C4-2B (cell line): Measurements from ENCODE around the gene TMPRSS2.
A peak's percentile ranks its signal among the peaks of the same experiment; 100 is the strongest.

Experiments used
- H3K27ac ChIP-seq: fragments of 450-650 bp; 2 replicates; pipeline ENCODE4 v1.5.1; 2017
- CTCF ChIP-seq: fragments of 450-650 bp; conservative IDR thresholded peaks from 2 replicates; pipeline ENCODE4 v1.5.1; 2017; ENCODE audit warnings: mild to moderate bottlenecking
- ZFX ChIP-seq: fragments of 450-650 bp; IDR thresholded peaks from 2 replicates; pipeline ENCODE4 v1.6.1; 2017

The TMPRSS2 gene

DNA sequence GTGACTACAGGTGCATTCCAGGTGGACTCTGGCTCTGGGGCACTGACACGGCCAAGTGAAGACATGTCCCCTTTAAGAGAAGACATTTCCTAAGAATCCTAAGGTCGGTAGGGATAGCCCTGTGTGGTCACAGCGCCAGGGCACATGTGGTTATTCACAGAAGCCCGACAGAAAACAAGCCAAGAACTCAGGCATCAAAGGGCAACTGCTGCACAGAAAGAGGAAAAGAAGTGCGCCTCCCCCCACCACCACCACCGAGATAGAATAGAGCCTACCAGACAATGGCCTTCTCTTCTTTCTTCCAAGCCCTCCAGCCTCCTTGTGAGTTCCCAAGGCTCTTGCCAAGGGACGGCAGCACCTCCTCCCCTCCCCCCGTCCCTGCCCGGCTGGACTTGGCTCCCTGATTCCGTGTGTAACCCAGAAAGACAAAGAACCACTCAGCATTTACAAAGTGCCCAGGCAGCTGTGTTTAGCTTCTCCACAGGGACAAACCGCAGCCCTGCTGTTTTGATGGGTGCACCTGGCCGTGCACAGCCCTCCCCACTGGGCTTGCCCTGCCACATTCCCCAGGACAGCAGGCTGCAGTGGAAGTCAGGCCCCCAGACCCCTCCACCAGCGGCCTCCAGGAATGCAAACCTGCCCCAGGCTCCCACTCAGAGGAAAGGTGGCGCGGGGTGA lies 30.2 kb downstream of the TMPRSS2 start:
- TF ChIP-seq ZFX (no peak), CTCF (no peak)
- H3K27ac ChIP-seq, result peak overlapping the region; percentile 25; the same call in 1 of the 2 replicates

GRCh38 chr21:41475714-41476420 lies 32.1 kb downstream of the TMPRSS2 start:
- TF ChIP-seq CTCF (no peak), ZFX (no peak)
- no peak overlapping the region for H3K27ac ChIP-seq

DNA sequence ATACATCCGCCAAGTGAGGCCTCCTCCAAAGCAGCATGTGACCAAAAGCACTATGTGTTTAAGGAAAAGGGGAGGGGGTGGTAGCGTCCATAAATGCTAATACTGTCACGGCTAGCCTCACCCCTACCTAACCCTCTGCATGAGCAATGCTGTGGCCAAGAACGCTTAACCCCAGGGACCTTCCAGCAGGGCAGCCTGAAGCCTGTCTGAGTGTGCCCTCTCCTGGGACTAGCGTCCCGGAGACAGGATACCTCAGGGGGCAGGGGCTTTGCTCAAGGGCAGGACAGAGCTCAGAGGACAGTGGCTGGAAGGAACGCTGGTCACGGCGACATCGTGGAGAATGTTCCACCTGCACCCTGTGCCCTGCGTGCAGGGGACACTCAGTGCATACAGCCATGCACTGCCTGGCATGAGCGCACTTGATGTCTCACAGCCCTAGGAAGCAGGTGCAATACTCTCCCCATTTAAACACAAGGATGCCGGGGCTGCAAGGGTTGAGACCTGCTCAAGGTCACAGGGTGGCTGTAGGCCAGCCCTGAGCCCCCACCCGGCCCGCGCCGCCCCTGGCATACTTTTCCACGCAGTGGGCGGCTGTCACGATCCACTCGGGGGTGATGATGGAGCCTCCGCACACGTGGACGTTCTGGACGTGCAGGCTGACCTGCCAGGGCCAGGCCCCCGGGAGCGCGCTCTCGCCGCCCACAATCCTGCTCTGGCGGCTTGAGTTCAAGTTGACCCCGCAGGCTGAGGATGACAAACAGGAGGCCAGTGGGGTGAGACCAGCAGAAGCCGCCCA lies 35.0 kb downstream of the TMPRSS2 start:
- no peak overlapping the region for H3K27ac ChIP-seq
- TF ChIP-seq ZFX (no peak), CTCF (no peak)

GRCh38 chr21:41470054-41470453 lies 37.9 kb downstream of the TMPRSS2 start:
- H3K27ac ChIP-seq, result no peak overlapping the region
- no peak for TF ChIP-seq ZFX
- TF ChIP-seq CTCF, result no peak

DNA sequence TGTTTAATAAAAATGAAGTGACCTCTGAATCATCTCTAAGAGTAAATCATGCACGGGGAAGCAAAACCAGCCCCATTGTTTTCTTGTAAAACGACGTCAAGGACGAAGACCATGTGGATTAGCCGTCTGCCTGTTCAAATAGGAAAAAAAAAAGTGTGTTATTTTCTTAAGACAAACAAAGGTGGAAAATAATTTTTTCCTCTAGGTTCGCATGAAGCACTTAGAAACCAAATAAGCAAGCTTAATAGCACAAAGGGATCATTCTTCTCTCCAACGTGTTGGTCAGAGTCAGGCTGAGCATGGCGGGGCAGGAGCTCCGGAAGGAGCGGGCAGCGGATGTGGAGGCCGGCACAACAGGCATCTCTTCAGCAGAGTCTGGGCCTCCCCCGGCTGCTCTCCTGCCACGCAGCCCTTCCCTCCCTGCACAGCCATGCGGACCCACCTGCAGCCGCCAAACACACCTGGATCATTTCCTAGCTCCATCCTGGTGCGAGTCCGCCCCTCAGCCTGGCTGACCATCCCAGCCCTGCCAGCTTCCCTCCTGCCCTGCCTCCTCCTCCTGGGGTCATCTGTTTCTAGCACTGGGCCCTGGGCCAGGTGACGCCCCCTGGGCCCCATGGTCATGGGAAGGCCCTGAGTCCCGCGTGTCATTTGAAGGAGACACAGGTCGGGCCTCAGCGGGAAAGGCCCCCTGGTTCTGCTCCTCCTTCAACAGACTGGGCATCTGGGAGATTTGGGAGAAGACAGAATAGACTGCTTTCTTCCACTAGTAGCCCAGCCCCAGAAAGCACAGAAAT lies 41.7 kb downstream of the TMPRSS2 start:
- TF ChIP-seq ZFX, result no peak
- TF ChIP-seq CTCF, result no peak
- H3K27ac ChIP-seq, result no peak overlapping the region

DNA sequence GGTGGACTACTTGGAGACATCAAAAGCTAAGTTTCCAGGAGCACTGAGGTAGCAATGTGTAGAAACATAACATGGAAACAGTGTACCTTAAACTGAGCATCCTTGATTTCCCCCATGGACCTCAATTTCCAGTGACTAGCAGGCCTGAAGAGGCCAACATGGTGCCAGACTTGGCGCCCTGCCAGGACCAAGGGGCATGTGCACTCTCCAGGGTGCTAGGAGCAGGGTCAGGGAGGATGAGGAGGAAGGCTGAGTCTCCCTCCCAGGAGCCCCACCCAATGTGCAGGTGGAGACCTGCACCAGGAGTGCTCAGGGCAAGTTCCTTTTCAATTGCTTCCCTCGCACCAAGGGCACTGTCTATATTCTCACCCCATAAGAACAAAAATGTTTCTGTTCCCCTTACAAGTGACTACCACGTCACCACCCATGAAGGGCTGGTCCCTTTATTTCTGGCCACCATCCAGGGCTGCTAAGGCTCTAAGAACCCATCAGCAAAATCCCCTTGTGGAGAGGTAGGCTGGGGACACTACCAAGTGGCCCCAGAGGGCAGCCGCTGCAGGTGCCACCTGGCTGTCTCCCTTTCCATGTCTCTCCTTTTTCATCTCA lies 42.7 kb downstream of the TMPRSS2 start:
- no peak for TF ChIP-seq CTCF
- no peak for TF ChIP-seq ZFX
- H3K27ac ChIP-seq, result no peak overlapping the region
